H9 (cell line): ENCODE data around the gene COLEC12. TPM values are rescaled to one million over a fixed set of nuclear protein-coding genes. Genes with fewer than 3 reads are reported as not detected.

Experiments used
- DNase-seq: peaks from one replicate; pipeline ENCODE4 v3.0.0-alpha.2; 2017
- H2AFZ ChIP-seq: one replicate; pipeline ENCODE4 v1.6.1; 2013; ENCODE audit warnings: mild to moderate bottlenecking, low read length, control low read depth, moderate library complexity
- H2AK5ac ChIP-seq: 2 replicates; pipeline ENCODE4 v1.6.1; 2013; ENCODE audit warnings: low read length, control low read depth, mixed read lengths; ENCODE audit not compliant: insufficient read length
- H2BK120ac ChIP-seq: one replicate; pipeline ENCODE4 v1.6.1; 2013; ENCODE audit warnings: low read depth, mild to moderate bottlenecking, low read length, control low read depth, inconsistent platforms; ENCODE audit not compliant: poor library complexity, severe bottlenecking
- H2BK12ac ChIP-seq: 2 replicates; pipeline ENCODE4 v1.6.1; 2013; ENCODE audit warnings: low read length, control low read depth, mixed read lengths, low read depth; ENCODE audit not compliant: insufficient read length
- H2BK15ac ChIP-seq: 2 replicates; pipeline ENCODE4 v1.6.1; 2013; ENCODE audit warnings: low read depth, low read length, control low read depth
- H2BK20ac ChIP-seq: one replicate; pipeline ENCODE4 v1.6.1; 2013; ENCODE audit warnings: low read depth, mild to moderate bottlenecking, low read length, control low read depth, inconsistent platforms; ENCODE audit not compliant: poor library complexity, severe bottlenecking
- H2BK5ac ChIP-seq: 2 replicates; pipeline ENCODE4 v1.6.1; 2013; ENCODE audit warnings: low read length, control low read depth, mixed read lengths; ENCODE audit not compliant: insufficient read length
- H3K14ac ChIP-seq: 2 replicates; pipeline ENCODE4 v1.6.1; 2013; ENCODE audit warnings: low read length, control low read depth; ENCODE audit not compliant: insufficient read depth
- H3K18ac ChIP-seq: 2 replicates; pipeline ENCODE4 v1.6.1; 2013; ENCODE audit warnings: low read depth, mild to moderate bottlenecking, mixed read lengths, low read length, control low read depth; ENCODE audit not compliant: insufficient read length
- H3K23ac ChIP-seq: 2 replicates; pipeline ENCODE4 v1.6.1; 2013; ENCODE audit warnings: low read length, control low read depth, mixed read lengths, low read depth; ENCODE audit not compliant: insufficient read length
- H3K23me2 ChIP-seq: 2 replicates; pipeline ENCODE4 v1.6.1; 2013; ENCODE audit warnings: low read depth, mild to moderate bottlenecking, mixed read lengths, low read length, control low read depth; ENCODE audit not compliant: insufficient read length, poor library complexity, severe bottlenecking
- H3K27ac ChIP-seq: 2 replicates; pipeline ENCODE4 v1.5.1; 2013; ENCODE audit warnings: low read length, control low read depth, mixed read lengths, low read depth; ENCODE audit not compliant: insufficient read length
- H3K27me3 ChIP-seq: 2 replicates; pipeline ENCODE4 v1.6.1; 2013; ENCODE audit warnings: low read length, control low read depth, inconsistent platforms; ENCODE audit not compliant: insufficient read depth
- H3K4ac ChIP-seq: 2 replicates; pipeline ENCODE4 v1.6.1; 2013; ENCODE audit warnings: low read depth, mild to moderate bottlenecking, control low read depth, inconsistent platforms, low read length, moderate library complexity
- H3K4me1 ChIP-seq: 2 replicates; pipeline ENCODE4 v1.6.1; 2013; ENCODE audit warnings: low read length, control low read depth, inconsistent platforms; ENCODE audit not compliant: insufficient read depth
- H3K4me2 ChIP-seq: 2 replicates; pipeline ENCODE4 v1.6.1; 2013; ENCODE audit warnings: low read length, control low read depth, mixed read lengths; ENCODE audit not compliant: insufficient read length, insufficient read depth
- H3K56ac ChIP-seq: 2 replicates; pipeline ENCODE4 v1.6.1; 2013; ENCODE audit warnings: low read depth, mild to moderate bottlenecking, mixed read lengths, low read length, control low read depth; ENCODE audit not compliant: insufficient read length
- H3K79me1 ChIP-seq: 2 replicates; pipeline ENCODE4 v1.6.1; 2013; ENCODE audit warnings: low read depth, mild to moderate bottlenecking, moderate library complexity, low read length, control low read depth, inconsistent platforms; ENCODE audit not compliant: insufficient read depth, poor library complexity, severe bottlenecking
- H3K79me2 ChIP-seq: 2 replicates; pipeline ENCODE4 v1.6.1; 2013; ENCODE audit warnings: low read length, control low read depth, inconsistent platforms; ENCODE audit not compliant: insufficient read depth
- H3K9ac ChIP-seq: 2 replicates; pipeline ENCODE4 v1.6.1; 2013; ENCODE audit warnings: low read length, control low read depth, mixed read lengths; ENCODE audit not compliant: insufficient read length; ENCODE audit errors: extremely low read depth
- H3K9me3 ChIP-seq: one replicate; pipeline ENCODE4 v1.6.1; 2013; ENCODE audit warnings: low read depth, low read length, inconsistent platforms; ENCODE audit not compliant: control insufficient read depth
- H3T11ph ChIP-seq: one replicate; pipeline ENCODE4 v1.6.1; 2013; ENCODE audit warnings: mild to moderate bottlenecking, low read length, control low read depth, inconsistent platforms
- H4K20me1 ChIP-seq: one replicate; pipeline ENCODE4 v1.6.1; 2013; ENCODE audit not compliant: control insufficient read depth, insufficient read length, insufficient read depth
- H4K5ac ChIP-seq: 2 replicates; pipeline ENCODE4 v1.6.1; 2013; ENCODE audit warnings: low read depth, mild to moderate bottlenecking, mixed read lengths, low read length, control low read depth; ENCODE audit not compliant: insufficient read length
- H4K8ac ChIP-seq: replicated peaks from 2 replicates; pipeline ENCODE4 v1.6.1; 2013; ENCODE audit warnings: low read length, control low read depth, mixed read lengths, low read depth; ENCODE audit not compliant: insufficient read length
- H4K91ac ChIP-seq: 2 replicates; pipeline ENCODE4 v1.6.1; 2013; ENCODE audit warnings: low read depth, mild to moderate bottlenecking, moderate library complexity, mixed read lengths, low read length, control low read depth; ENCODE audit not compliant: insufficient read length
- H3K27ac Mint-ChIP-seq, 3 experiments: 2 replicates in 2 of 3; 3 replicates in 1 of 3; pipeline ENCODE4 v1.8.0; 2020 to 2021; ENCODE audit warnings: mixed read lengths in 3 of 3, mild to moderate bottlenecking in 1 of 3, moderate library complexity in 1 of 3
- H3K27me3 Mint-ChIP-seq: 2 replicates; pipeline ENCODE4 v1.8.0; 2021; ENCODE audit warnings: low read depth, mild to moderate bottlenecking, moderate library complexity, mixed read lengths
- H3K36me3 Mint-ChIP-seq, 3 experiments: 2 replicates in 2 of 3; 3 replicates in 1 of 3; pipeline ENCODE4 v1.8.0; 2020 to 2021; ENCODE audit warnings: low read depth in 3 of 3, mixed read lengths in 3 of 3; ENCODE audit not compliant: insufficient read depth in 1 of 3
- H3K4me1 Mint-ChIP-seq, 2 experiments: 2 replicates each; pipeline ENCODE4 v1.8.0; 2020; ENCODE audit warnings: mixed read lengths in 2 of 2
- H3K4me3 Mint-ChIP-seq, 2 experiments: 2 replicates in 1 of 2; 3 replicates in 1 of 2; pipeline ENCODE4 v1.8.0; 2020 to 2021; ENCODE audit warnings: mild to moderate bottlenecking in 2 of 2, mixed read lengths in 2 of 2, moderate library complexity in 1 of 2
- H3K9me3 Mint-ChIP-seq, 2 experiments: 2 replicates in 1 of 2; 3 replicates in 1 of 2; pipeline ENCODE4 v1.8.0; 2020; ENCODE audit warnings: mild to moderate bottlenecking in 2 of 2, mixed read lengths in 2 of 2, moderate library complexity in 1 of 2
- WGBS: extraction: QIAGEN DNeasy Blood & Tissue Kit; methylation state at CpG from one replicate; pipeline ENCODE4 v1.1.7; 2013; ENCODE audit warnings: missing lambda C conversion rate, low lambda C conversion rate, mixed read lengths; ENCODE audit not compliant: insufficient read length; ENCODE audit errors: extremely low coverage; 5-methylcytosine and 5-hydroxymethylcytosine counted together
- total RNA-seq: library from RNA; stranded (reverse); gene quantifications from 2 replicates; pipeline ENCODE4 v1.2.1, GENCODE V29; 2021
- TF ChIP-seq, protein P1 (sequence below): fragments of 200-600 bp; sonication (generic); conservative IDR thresholded peaks from 3 replicates; pipeline ENCODE4 v1.8.0; 2021; ENCODE audit warnings: antibody characterized with exemption, mild to moderate bottlenecking

COLEC12 gene
- total RNA-seq, 1 experiment from 2014 or later = 0.70 TPM

DNA sequence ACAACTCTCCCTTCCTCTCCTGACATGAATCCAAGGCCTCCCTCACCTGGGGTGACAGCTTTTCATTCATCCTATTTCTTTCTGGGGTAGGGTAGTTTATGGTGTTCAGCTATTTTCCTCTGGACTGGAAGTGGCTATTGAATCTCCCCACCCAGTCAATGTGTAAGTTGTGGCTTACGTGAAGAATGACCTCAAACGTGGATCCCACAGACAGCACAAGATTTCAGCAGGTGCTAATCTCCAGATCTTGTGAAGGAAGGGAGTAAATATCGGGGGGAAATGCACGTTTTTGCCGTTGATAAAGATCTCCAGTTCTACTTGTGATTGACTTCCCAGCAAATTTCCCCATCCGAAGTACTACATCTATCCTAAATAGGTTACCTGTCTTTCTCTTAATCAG is 161.3 kb downstream of the COLEC12 start:
- Histone ChIP-seq H2BK15ac (no peak overlapping the region), H3K27ac (no peak overlapping the region), H3K18ac (no peak overlapping the region), H3K9me3 (no peaks in the 10 kb centered on the region), H4K20me1 (no peaks in the 10 kb centered on the region), H4K5ac (no peak overlapping the region), H3K4me2 (no peak overlapping the region), H2AK5ac (no peak overlapping the region), H2AFZ (no peak overlapping the region), H3T11ph (no peak overlapping the region), H2BK5ac (no peak overlapping the region), H3K4me1 (no peaks in the 10 kb centered on the region), H3K79me1 (no peaks in the 10 kb centered on the region), H4K91ac (no peak overlapping the region), H3K27me3 (no peaks in the 10 kb centered on the region), H4K8ac (no peak overlapping the region), H2BK120ac (no peak overlapping the region), H3K14ac (no peak overlapping the region), H2BK20ac (no peak overlapping the region), H3K79me2 (no peaks in the 10 kb centered on the region), H3K9ac (no peak overlapping the region), H3K23ac (no peak overlapping the region), H3K23me2 (no peaks in the 10 kb centered on the region), H2BK12ac (no peak overlapping the region), H3K56ac (no peak overlapping the region), H3K4ac (no peak overlapping the region)
- no peaks in the 10 kb centered on the region for H3K9me3 Mint-ChIP-seq
- H3K27me3 Mint-ChIP-seq = peaks cover 5% of the 10 kb centered on the region
- no peak for DNase-seq
- WGBS = no CpG with 5 or more reads among the region's 6 CpGs
- no peak overlapping the region for H3K4me3 Mint-ChIP-seq
- no peaks in the 10 kb centered on the region for H3K4me1 Mint-ChIP-seq
- H3K27ac Mint-ChIP-seq = no peak overlapping the region
- no peaks in the 10 kb centered on the region for H3K36me3 Mint-ChIP-seq
- TF ChIP-seq, protein P1, sequence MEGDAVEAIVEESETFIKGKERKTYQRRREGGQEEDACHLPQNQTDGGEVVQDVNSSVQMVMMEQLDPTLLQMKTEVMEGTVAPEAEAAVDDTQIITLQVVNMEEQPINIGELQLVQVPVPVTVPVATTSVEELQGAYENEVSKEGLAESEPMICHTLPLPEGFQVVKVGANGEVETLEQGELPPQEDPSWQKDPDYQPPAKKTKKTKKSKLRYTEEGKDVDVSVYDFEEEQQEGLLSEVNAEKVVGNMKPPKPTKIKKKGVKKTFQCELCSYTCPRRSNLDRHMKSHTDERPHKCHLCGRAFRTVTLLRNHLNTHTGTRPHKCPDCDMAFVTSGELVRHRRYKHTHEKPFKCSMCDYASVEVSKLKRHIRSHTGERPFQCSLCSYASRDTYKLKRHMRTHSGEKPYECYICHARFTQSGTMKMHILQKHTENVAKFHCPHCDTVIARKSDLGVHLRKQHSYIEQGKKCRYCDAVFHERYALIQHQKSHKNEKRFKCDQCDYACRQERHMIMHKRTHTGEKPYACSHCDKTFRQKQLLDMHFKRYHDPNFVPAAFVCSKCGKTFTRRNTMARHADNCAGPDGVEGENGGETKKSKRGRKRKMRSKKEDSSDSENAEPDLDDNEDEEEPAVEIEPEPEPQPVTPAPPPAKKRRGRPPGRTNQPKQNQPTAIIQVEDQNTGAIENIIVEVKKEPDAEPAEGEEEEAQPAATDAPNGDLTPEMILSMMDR = no peak
